HEK293 (cell line): Measurements from ENCODE around the gene PDE3A.

Experiments used
- CTCF ChIA-PET: fragments of 350-600 bp; formaldehyde crosslinking; extraction: SDS; loops from one replicate; lab custom pipeline; 2021; ENCODE audit warnings: antibody characterized with exemption; lab: Yijun Ruan, JAX
- POLR2A ChIA-PET: fragments of 300-600 bp; formaldehyde crosslinking; extraction: SDS; loops from one replicate; lab custom pipeline; 2020; ENCODE audit warnings: antibody characterized with exemption, inconsistent platforms; lab: Yijun Ruan, JAX
- H3K27ac ChIP-seq: fragments of 200-500 bp; sonication (Bioruptor generic); 2 replicates; pipeline ENCODE4 v1.5.1; 2014; ENCODE audit warnings: low read depth, low read length, control low read depth, inconsistent platforms; ENCODE audit errors: extremely low read depth
- H3K36me3 ChIP-seq, 2 experiments: fragments of 200-500 bp in 1 of 2; sonication (Bioruptor generic) in 1 of 2; 1 replicate in 1 of 2; 2 replicates in 1 of 2; pipeline ENCODE4 v1.5.1; 2014 to 2017; ENCODE audit warnings: inconsistent platforms in 2 of 2, low read length in 2 of 2; ENCODE audit not compliant: control insufficient read depth in 2 of 2, insufficient read depth in 1 of 2
- H3K4me1 ChIP-seq: fragments of 200-500 bp; sonication (Bioruptor generic); 2 replicates; pipeline ENCODE4 v1.5.1; 2014; ENCODE audit warnings: mild to moderate bottlenecking, low read length, inconsistent platforms; ENCODE audit not compliant: control insufficient read depth, insufficient read depth
- H3K4me3 ChIP-seq: 2 replicates; pipeline ENCODE4 v1.5.1; 2011; ENCODE audit warnings: low read depth, mild to moderate bottlenecking, control low read depth, low read length, moderate library complexity
- H3K9me3 ChIP-seq: fragments of 200-500 bp; sonication (Bioruptor generic); 2 replicates; pipeline ENCODE4 v1.5.1; 2014; ENCODE audit warnings: low read depth, low read length, inconsistent platforms; ENCODE audit not compliant: control insufficient read depth, insufficient read depth
- ELK4 ChIP-seq: IDR thresholded peaks from 2 replicates; pipeline ENCODE4 v1.6.1; 2011; ENCODE audit warnings: mild to moderate bottlenecking, low read depth, low read length, borderline replicate concordance
- GLIS1 ChIP-seq: fragments of 450-650 bp; formaldehyde crosslinking; IDR thresholded peaks from 2 replicates; pipeline ENCODE4 v1.5.1; 2016; ENCODE audit warnings: missing biosample characterization, missing genetic modification characterization
- KLF16 ChIP-seq: fragments of 450-650 bp; formaldehyde crosslinking; IDR thresholded peaks from 2 replicates; pipeline ENCODE4 v1.5.1; 2017; ENCODE audit warnings: missing biosample characterization, missing genetic modification characterization
- KLF8 ChIP-seq: fragments of 450-650 bp; formaldehyde crosslinking; IDR thresholded peaks from 2 replicates; pipeline ENCODE4 v1.5.1; 2016; ENCODE audit warnings: missing biosample characterization, missing genetic modification characterization
- PRDM2 ChIP-seq: fragments of 450-650 bp; formaldehyde crosslinking; IDR thresholded peaks from 2 replicates; pipeline ENCODE4 v1.5.1; 2016; ENCODE audit warnings: missing biosample characterization, missing genetic modification characterization, borderline replicate concordance
- SALL2 ChIP-seq: fragments of 450-650 bp; formaldehyde crosslinking; IDR thresholded peaks from 2 replicates; pipeline ENCODE4 v1.5.0; 2017; ENCODE audit warnings: missing biosample characterization, mild to moderate bottlenecking, missing genetic modification characterization, borderline replicate concordance
- SP3 ChIP-seq: fragments of 450-650 bp; formaldehyde crosslinking; IDR thresholded peaks from 2 replicates; pipeline ENCODE4 v1.5.1; 2016; ENCODE audit warnings: missing biosample characterization, missing genetic modification characterization
- YY2 ChIP-seq: fragments of 450-650 bp; formaldehyde crosslinking; IDR thresholded peaks from 2 replicates; pipeline ENCODE4 v1.5.1; 2016; ENCODE audit warnings: missing biosample characterization, missing genetic modification characterization
- ZBTB17 ChIP-seq: fragments of 450-650 bp; formaldehyde crosslinking; IDR thresholded peaks from 2 replicates; pipeline ENCODE4 v1.5.1; 2016; ENCODE audit warnings: missing biosample characterization, missing genetic modification characterization
- ZIC2 ChIP-seq: fragments of 450-650 bp; formaldehyde crosslinking; IDR thresholded peaks from 2 replicates; pipeline ENCODE4 v1.5.1; 2016; ENCODE audit warnings: missing biosample characterization, missing genetic modification characterization
- ZNF138 ChIP-seq: fragments of 450-650 bp; formaldehyde crosslinking; IDR thresholded peaks from 2 replicates; pipeline ENCODE4 v1.5.1; 2016; ENCODE audit warnings: missing biosample characterization, missing genetic modification characterization, borderline replicate concordance
- ZNF23 ChIP-seq: fragments of 450-650 bp; formaldehyde crosslinking; IDR thresholded peaks from 2 replicates; pipeline ENCODE4 v1.5.1; 2016; ENCODE audit warnings: missing biosample characterization, missing genetic modification characterization, borderline replicate concordance
- ZNF248 ChIP-seq: fragments of 450-650 bp; formaldehyde crosslinking; IDR thresholded peaks from 2 replicates; pipeline ENCODE4 v1.5.1; 2017; ENCODE audit warnings: missing biosample characterization, missing genetic modification characterization
- ZNF266 ChIP-seq: fragments of 450-650 bp; formaldehyde crosslinking; IDR thresholded peaks from 2 replicates; pipeline ENCODE4 v1.5.1; 2016; ENCODE audit warnings: missing biosample characterization, missing genetic modification characterization, low read depth
- ZNF274 ChIP-seq, 2 experiments: fragments of 200-500 bp in 1 of 2; fragments of 450-650 bp in 1 of 2; sonication (Bioruptor generic) in 1 of 2; formaldehyde crosslinking in 1 of 2; IDR thresholded peaks; 2 replicates each; pipeline versions ENCODE4 v1.5.1 to v1.6.1; 2014 to 2016; ENCODE audit warnings: borderline replicate concordance in 1 of 2, inconsistent platforms in 1 of 2, low read length in 1 of 2, missing biosample characterization in 1 of 2, missing genetic modification characterization in 1 of 2
- ZNF341 ChIP-seq: fragments of 450-650 bp; formaldehyde crosslinking; IDR thresholded peaks from 2 replicates; pipeline ENCODE4; 2016; ENCODE audit warnings: low read depth, missing biosample characterization, missing genetic modification characterization
- ZNF354C ChIP-seq: fragments of 450-650 bp; formaldehyde crosslinking; IDR thresholded peaks from 2 replicates; pipeline ENCODE4 v1.5.1; 2016; ENCODE audit warnings: missing biosample characterization, missing genetic modification characterization, low read depth, borderline replicate concordance
- ZNF37A ChIP-seq: fragments of 450-650 bp; IDR thresholded peaks from 2 replicates; pipeline ENCODE4 v1.5.1; 2018; ENCODE audit warnings: missing biosample characterization, missing genetic modification characterization
- ZNF391 ChIP-seq: fragments of 450-650 bp; formaldehyde crosslinking; IDR thresholded peaks from 2 replicates; pipeline ENCODE4 v1.5.1; 2016; ENCODE audit warnings: low read depth, missing biosample characterization, missing genetic modification characterization, borderline replicate concordance
- ZNF513 ChIP-seq: fragments of 450-650 bp; IDR thresholded peaks from 2 replicates; pipeline ENCODE4 v1.5.1; 2018; ENCODE audit warnings: missing biosample characterization, missing genetic modification characterization
- ZNF596 ChIP-seq: fragments of 450-650 bp; IDR thresholded peaks from 2 replicates; pipeline ENCODE4 v1.5.0; 2018; ENCODE audit warnings: missing biosample characterization, mild to moderate bottlenecking, missing genetic modification characterization, moderate library complexity
- ZNF658 ChIP-seq: fragments of 450-650 bp; formaldehyde crosslinking; IDR thresholded peaks from 2 replicates; pipeline ENCODE4; 2016; ENCODE audit warnings: missing biosample characterization, missing genetic modification characterization
- ZNF677 ChIP-seq: fragments of 450-650 bp; IDR thresholded peaks from 2 replicates; pipeline ENCODE4 v1.5.0; 2018; ENCODE audit warnings: missing biosample characterization, mild to moderate bottlenecking, missing genetic modification characterization, moderate library complexity
- ZNF707 ChIP-seq: fragments of 450-650 bp; formaldehyde crosslinking; IDR thresholded peaks from 2 replicates; pipeline ENCODE4 v1.5.1; 2016; ENCODE audit warnings: missing biosample characterization, missing genetic modification characterization
- ZNF747 ChIP-seq: fragments of 450-650 bp; formaldehyde crosslinking; IDR thresholded peaks from 2 replicates; pipeline ENCODE4 v1.5.1; 2016; ENCODE audit warnings: missing biosample characterization, missing genetic modification characterization
- ZNF768 ChIP-seq: fragments of 450-650 bp; formaldehyde crosslinking; IDR thresholded peaks from 2 replicates; pipeline ENCODE4 v1.5.1; 2018; ENCODE audit warnings: missing biosample characterization, mild to moderate bottlenecking, missing genetic modification characterization

Gene PDE3A

GRCh38 chr12:20409607-20410377 is 41.5 kb downstream of the PDE3A start (continued):
- TF ChIP-seq ZNF274 (IDR thresholded peaks at IDR 0.05; ENCODE audit: low read length) = no peak
- no peak for TF ChIP-seq ZNF274 (tag by site-specific recombination; IDR thresholded peaks at IDR 0.05; ENCODE audit: borderline replicate concordance)
- no peak for TF ChIP-seq ZNF596 (tag by site-specific recombination)
- TF ChIP-seq ZNF658 (tag by site-specific recombination) = no peak
- TF ChIP-seq ZNF266 (tag by site-specific recombination) = no peak

- Histone ChIP-seq H3K4me3 (no peak overlapping the region), H3K27ac (no peak overlapping the region), H3K4me1 (no peaks in the 10 kb centered on the region), H3K36me3 (no peaks in the 10 kb centered on the region), H3K9me3 (no peaks in the 10 kb centered on the region)
- TF ChIP-seq ZNF23 (no peak), SALL2 (tag by site-specific recombination) (no peak), PRDM2 (no peak), ZNF138 (tag by site-specific recombination) (no peak), SP3 (tag by site-specific recombination) (no peak), ZNF677 (tag by site-specific recombination) (no peak), ZNF707 (tag by site-specific recombination) (no peak), ZNF768 (tag by site-specific recombination) (no peak), KLF16 (no peak), ZNF513 (tag by site-specific recombination) (no peak)
- ChIA-PET CTCF (interaction anchor here (0.6 kb wide), 1 partner anchor 370 kb away, joined by 4 read pairs; no protein-coding TSS in a partner anchor), POLR2A (no interaction called here)
Observed at GRCh38 chr12:20410734-20411133, 42.4 kb downstream of the PDE3A start.

- ChIA-PET CTCF (no interaction called here), POLR2A (no interaction called here)
- H3K4me3 ChIP-seq = no peak overlapping the region
- no peaks in the 10 kb centered on the region for H3K9me3 ChIP-seq
- no peaks in the 10 kb centered on the region for H3K4me1 ChIP-seq
- H3K27ac ChIP-seq = no peak overlapping the region
- no peaks in the 10 kb centered on the region for H3K36me3 ChIP-seq
- TF ChIP-seq GLIS1 (tag by site-specific recombination) (no peak), ZIC2 (tag by site-specific recombination) (no peak), ZNF248 (no peak), ZNF354C (tag by site-specific recombination) (no peak), ZNF391 (tag by site-specific recombination) (no peak), ZNF341 (tag by site-specific recombination) (no peak), KLF8 (tag by site-specific recombination) (no peak), ZNF266 (tag by site-specific recombination) (no peak), ZNF747 (tag by site-specific recombination) (no peak), ZBTB17 (tag by site-specific recombination) (no peak), YY2 (tag by site-specific recombination) (no peak), ZNF37A (no peak), ELK4 (no peak)
Observed at GRCh38 chr12:20411345-20411744, 43.0 kb downstream of the PDE3A start.
